Activated CD4-positive, alpha-beta T cell treated with anti-CD3 and anti-CD28 coated beads, Interleukin-2, amount 10 ng/mL, durations not matched to agents 7 days and 5 days (primary cell): ENCODE data around the gene R3HDM2. TPM values are rescaled to one million over a fixed set of nuclear protein-coding genes. Genes with fewer than 3 reads are reported as not detected.
A peak's percentile ranks its signal among the peaks of the same experiment; 100 is the strongest.

Source experiments
- CTCF ChIA-PET: fragments of 350-600 bp; sonication (Branson Sonifier 250); formaldehyde crosslinking; loops from one replicate; lab custom pipeline; 2021; ENCODE audit warnings: antibody characterized with exemption; lab: Charles Lee
- POLR2A ChIA-PET: fragments of 350-600 bp; sonication (Branson Sonifier 250); formaldehyde crosslinking; loops from one replicate; lab custom pipeline; 2021; ENCODE audit warnings: antibody characterized with exemption; lab: Charles Lee
- DNase-seq: peaks from one replicate; pipeline ENCODE4 v3.0.0-alpha.2; 2020
- H3K27ac Mint-ChIP-seq: one replicate; pipeline ENCODE4 v1.8.0; 2021; ENCODE audit warnings: mild to moderate bottlenecking, moderate library complexity, mixed read lengths
- H3K27me3 Mint-ChIP-seq: one replicate; pipeline ENCODE4 v1.8.0; 2021; ENCODE audit warnings: mixed read lengths
- H3K36me3 Mint-ChIP-seq: one replicate; pipeline ENCODE4 v1.8.0; 2021; ENCODE audit warnings: low read depth, mixed read lengths
- H3K4me1 Mint-ChIP-seq: one replicate; pipeline ENCODE4 v1.8.0; 2021; ENCODE audit warnings: mixed read lengths
- H3K4me3 Mint-ChIP-seq: one replicate; pipeline ENCODE4 v1.8.0; 2021; ENCODE audit warnings: mild to moderate bottlenecking, moderate library complexity, mixed read lengths
- H3K9me3 Mint-ChIP-seq: one replicate; pipeline ENCODE4 v1.8.0; 2021; ENCODE audit warnings: mixed read lengths
- total RNA-seq, 2 experiments: library from RNA; stranded (reverse); gene quantifications; one replicate each; pipeline ENCODE4 v1.2.3, GENCODE V29; 2021

R3HDM2 gene
- total RNA-seq, 2 experiments from 2014 or later = 71.6 to 74.5 TPM

- ChIA-PET CTCF (interaction anchor here (1.5 to 4.0 kb wide), 3 partner anchors 9 to 21 kb away, joined by 6 to 34 read pairs (median 25); partner anchors contain the start of gene SHMT2), POLR2A (no interaction called here)
- no peak overlapping the region for H3K27ac Mint-ChIP-seq
- peaks cover 81% of the 10 kb centered on the region for H3K27me3 Mint-ChIP-seq
- no peak overlapping the region for H3K4me3 Mint-ChIP-seq
- no peak for DNase-seq
- H3K4me1 Mint-ChIP-seq = peaks cover 40% of the 10 kb centered on the region
- H3K36me3 Mint-ChIP-seq = no peaks in the 10 kb centered on the region
- no peaks in the 10 kb centered on the region for H3K9me3 Mint-ChIP-seq
Observed at GRCh38 chr12:57219993-57220754, 210.7 kb downstream of the R3HDM2 start.

DNA sequence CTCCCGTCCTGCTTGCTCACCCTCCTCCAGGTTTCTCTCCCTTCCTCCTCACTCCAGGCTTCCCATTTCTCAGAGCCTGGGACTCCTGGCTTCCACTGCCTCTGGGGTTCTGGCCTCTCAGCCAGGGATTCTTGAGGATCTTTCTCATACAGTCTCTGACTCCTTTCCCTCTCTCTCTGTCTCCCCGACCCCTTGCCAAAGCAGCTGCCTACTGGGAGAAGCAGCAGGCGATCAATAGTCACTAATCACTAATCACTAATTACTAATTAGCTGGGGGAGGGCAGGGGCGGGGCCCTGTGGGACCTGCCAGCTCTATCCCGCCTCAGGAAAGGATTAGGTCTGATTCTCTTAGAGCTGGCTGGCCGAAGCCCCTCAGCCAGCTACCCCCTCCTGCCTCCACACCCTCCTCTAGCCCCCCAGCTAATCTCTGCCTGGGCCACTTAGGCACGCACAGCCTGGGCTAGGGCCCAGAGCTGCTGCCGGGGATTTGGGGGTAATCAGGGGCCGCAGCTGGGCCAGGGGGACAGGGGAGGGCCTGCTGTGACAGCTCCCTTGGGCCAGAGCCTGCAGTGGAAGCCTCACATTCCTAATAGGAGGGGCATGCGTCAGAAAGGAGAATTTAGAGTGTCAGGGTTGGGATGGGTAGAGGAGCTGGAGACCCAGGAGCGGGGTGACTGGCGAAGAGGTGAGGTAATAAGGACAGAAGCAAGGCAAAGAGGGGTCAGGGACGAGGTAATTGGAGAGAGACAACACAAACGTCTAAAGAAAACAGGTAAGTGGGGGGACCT, 211.4 kb downstream of the R3HDM2 start:
- Mint-ChIP-seq H3K9me3 (no peaks in the 10 kb centered on the region), H3K4me1 (peaks cover 42% of the 10 kb centered on the region), H3K4me3 (no peak overlapping the region), H3K36me3 (no peaks in the 10 kb centered on the region), H3K27ac (no peak overlapping the region), H3K27me3 (peaks cover 84% of the 10 kb centered on the region)
- ChIA-PET POLR2A (no interaction called here), CTCF (interaction anchor here (1.5 to 4.0 kb wide), 3 partner anchors 10 to 22 kb away, joined by 6 to 34 read pairs (median 25); partner anchors contain the start of gene SHMT2)
- DNase-seq = no peak

GRCh38 chr12:57218030-57218853, 212.6 kb downstream of the R3HDM2 start:
- peaks cover 87% of the 10 kb centered on the region for H3K27me3 Mint-ChIP-seq
- no peaks in the 10 kb centered on the region for H3K36me3 Mint-ChIP-seq
- no peaks in the 10 kb centered on the region for H3K9me3 Mint-ChIP-seq
- no peak for DNase-seq
- H3K4me3 Mint-ChIP-seq = peak overlapping the region; percentile 13
- H3K4me1 Mint-ChIP-seq = peaks cover 49% of the 10 kb centered on the region
- CTCF ChIA-PET = interaction anchor here (1.5 to 4.0 kb wide), 3 partner anchors 11 to 241 kb away, joined by 4 to 34 read pairs (median 25); partner anchors contain the start of gene SHMT2
- POLR2A ChIA-PET = no interaction called here
- no peak overlapping the region for H3K27ac Mint-ChIP-seq

DNA sequence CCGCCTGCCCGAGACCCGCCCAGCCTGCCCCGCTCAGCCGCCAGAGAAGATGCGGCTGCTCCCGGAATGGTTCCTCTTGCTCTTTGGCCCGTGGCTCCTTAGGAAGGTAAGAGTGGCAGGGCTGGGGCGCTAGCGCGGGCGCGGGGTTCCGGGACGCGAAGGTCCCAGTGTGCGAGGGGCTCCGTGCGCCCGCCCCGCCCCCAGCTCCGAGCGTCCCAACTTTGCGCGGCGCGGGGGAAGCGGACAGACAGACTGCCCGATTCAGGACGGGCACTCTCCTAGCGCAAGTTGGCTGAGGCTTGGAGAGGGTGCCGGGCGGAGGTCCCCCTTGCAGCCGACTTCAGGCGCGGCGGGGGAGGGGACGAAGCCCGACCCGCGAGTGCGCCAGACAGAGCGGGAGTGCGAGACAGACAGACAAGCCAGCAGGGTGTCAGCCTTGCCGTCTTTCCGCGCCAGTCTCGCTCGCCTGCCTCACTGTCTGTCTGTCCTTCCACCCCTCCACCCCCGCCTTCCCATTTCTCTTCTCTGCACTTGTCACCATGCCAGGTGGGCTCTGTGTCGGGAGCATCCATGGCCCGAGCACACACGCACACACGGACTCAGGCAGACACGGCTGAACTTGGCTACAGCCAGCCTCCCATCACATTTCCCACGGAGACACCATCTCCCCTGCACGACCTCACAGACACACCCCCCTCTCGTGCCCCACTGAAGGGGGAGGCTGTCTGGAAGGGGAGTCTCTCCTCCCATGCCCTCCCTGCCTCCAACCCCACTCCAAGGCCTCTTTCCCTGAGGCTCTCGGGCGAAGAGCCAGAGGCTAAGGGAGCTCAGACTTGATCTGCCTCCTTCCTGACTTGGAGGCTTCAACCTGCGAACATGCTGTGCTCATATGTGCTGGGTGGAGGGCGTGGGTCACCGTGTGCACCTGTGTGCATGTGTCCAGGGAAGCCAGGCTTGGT, 213.6 kb downstream of the R3HDM2 start:
- H3K27ac Mint-ChIP-seq = peak overlapping the region; percentile 51
- CTCF ChIA-PET = interaction anchor here (0.7 to 4.0 kb wide), 4 partner anchors 12 to 242 kb away, joined by 3 to 34 read pairs (median 14); partner anchors contain the start of gene SHMT2

GRCh38 chr12:57216014-57216911, 214.6 kb downstream of the R3HDM2 start, which contains the start of gene NXPH4:
NXPH4 (plus strand) TSS chr12:57216794; CDS start chr12:57216970, 176 bp downstream.
- H3K27ac Mint-ChIP-seq = peak within 1 kb of the TSS; percentile 51
- peaks cover 41% of the 10 kb centered on the region for H3K4me1 Mint-ChIP-seq
- ChIA-PET POLR2A (no interaction called here), CTCF (interaction anchor here (0.7 to 5.9 kb wide), 8 partner anchors 9 to 195 kb away, joined by 3 to 142 read pairs (median 20); partner anchors contain the start of gene SHMT2)
- H3K36me3 Mint-ChIP-seq = no peaks in the 10 kb centered on the region
- DNase-seq = peak; percentile 59
- peaks cover 67% of the 10 kb centered on the region for H3K27me3 Mint-ChIP-seq
- peak within 1 kb of the TSS; percentile 72 for H3K4me3 Mint-ChIP-seq
- no peaks in the 10 kb centered on the region for H3K9me3 Mint-ChIP-seq

More for the DNA sequence above, 213.6 kb downstream of the R3HDM2 start:
- Mint-ChIP-seq H3K4me3 (peak overlapping the region; percentile 72), H3K36me3 (no peaks in the 10 kb centered on the region), H3K9me3 (no peaks in the 10 kb centered on the region), H3K27me3 (peaks cover 77% of the 10 kb centered on the region), H3K4me1 (peaks cover 45% of the 10 kb centered on the region)
- no peak for DNase-seq
- POLR2A ChIA-PET = no interaction called here

- peaks cover 61% of the 10 kb centered on the region for H3K27me3 Mint-ChIP-seq
- H3K27ac Mint-ChIP-seq = peak overlapping the region; percentile 39
- ChIA-PET POLR2A (no interaction called here), CTCF (interaction anchor here (0.7 to 5.9 kb wide), 6 partner anchors 10 to 194 kb away, joined by 3 to 142 read pairs (median 25); partner anchors contain the start of gene SHMT2)
- H3K4me3 Mint-ChIP-seq = peak overlapping the region; percentile 66
- H3K36me3 Mint-ChIP-seq = no peaks in the 10 kb centered on the region
- peak; percentile 48 for DNase-seq
- H3K4me1 Mint-ChIP-seq = peaks cover 39% of the 10 kb centered on the region
- no peaks in the 10 kb centered on the region for H3K9me3 Mint-ChIP-seq
Observed at GRCh38 chr12:57215668-57216013, 215.2 kb downstream of the R3HDM2 start.

GRCh38 chr12:57215065-57215464, 215.8 kb downstream of the R3HDM2 start:
- ChIA-PET CTCF (interaction anchor here (0.9 to 5.9 kb wide), 8 partner anchors 10 to 244 kb away, joined by 3 to 142 read pairs (median 5); partner anchors contain the start of genes GLI1 and SHMT2), POLR2A (no interaction called here)
- Mint-ChIP-seq H3K27me3 (peaks cover 59% of the 10 kb centered on the region), H3K4me1 (peaks cover 39% of the 10 kb centered on the region), H3K27ac (no peak overlapping the region), H3K36me3 (no peaks in the 10 kb centered on the region), H3K9me3 (no peaks in the 10 kb centered on the region), H3K4me3 (no peak overlapping the region)
- DNase-seq = no peak

DNA sequence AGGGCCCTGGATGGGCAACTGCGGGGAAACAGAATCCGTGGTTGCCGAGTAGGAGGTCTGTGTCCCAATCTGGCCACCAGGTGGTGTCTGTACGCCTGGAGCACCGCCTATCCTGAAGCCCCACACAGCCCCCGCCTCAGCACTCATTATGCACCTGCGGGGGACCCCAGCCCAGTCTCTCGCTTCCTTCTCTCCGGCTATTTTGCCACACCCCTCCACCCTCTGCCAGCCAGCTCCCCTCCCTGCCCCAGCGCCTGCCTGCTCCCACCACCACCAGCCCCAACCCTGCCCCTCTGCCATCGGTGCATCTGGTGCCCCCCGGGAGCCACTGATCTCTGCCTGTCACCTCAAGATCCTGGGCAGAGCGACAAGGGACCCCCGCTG, 216.5 kb downstream of the R3HDM2 start:
- no peak overlapping the region for H3K4me3 Mint-ChIP-seq
- POLR2A ChIA-PET = interaction anchor here (1.2 kb wide), 1 partner anchor 29 kb away, joined by 14 read pairs; no protein-coding TSS in a partner anchor
- peaks cover 53% of the 10 kb centered on the region for H3K27me3 Mint-ChIP-seq

DNA sequence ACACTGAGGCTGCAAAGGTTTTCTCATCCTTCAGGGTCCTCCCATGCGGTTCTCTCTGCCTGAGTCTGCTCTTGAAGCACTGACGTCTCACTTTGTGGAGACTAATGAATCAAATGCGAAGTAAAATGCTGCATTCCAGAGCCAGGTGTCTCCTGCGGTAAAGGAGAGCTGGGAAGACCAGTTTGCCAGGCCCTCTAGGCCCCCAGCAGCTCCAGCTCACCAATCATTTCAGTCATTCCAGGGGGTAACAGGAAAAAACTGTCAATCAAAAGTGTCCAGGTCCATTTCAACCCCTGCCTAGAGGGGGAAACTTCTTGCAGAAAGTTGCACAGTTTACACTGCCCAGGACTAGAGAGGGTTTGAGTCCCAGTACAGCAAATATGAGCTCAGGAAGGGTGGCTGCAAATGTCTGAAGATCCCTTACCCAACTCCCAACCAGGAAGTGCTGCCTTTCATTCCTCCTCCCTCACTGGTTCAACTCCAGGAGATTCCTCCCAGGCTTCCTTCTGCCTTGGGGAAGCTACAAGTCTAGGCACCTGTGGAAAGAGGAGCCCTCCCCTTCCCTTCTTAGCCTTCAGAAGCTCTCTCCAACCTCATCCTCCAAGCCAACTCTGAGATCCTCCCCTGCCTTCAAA, 217.0 kb downstream of the R3HDM2 start:
- peaks cover 39% of the 10 kb centered on the region for H3K4me1 Mint-ChIP-seq
- POLR2A ChIA-PET = interaction anchor here (0.5 to 1.2 kb wide), 2 partner anchors 27 to 29 kb away, joined by 5 to 14 read pairs; no protein-coding TSS in a partner anchor

More for the DNA sequence above, 216.5 kb downstream of the R3HDM2 start:
- Mint-ChIP-seq H3K4me1 (peaks cover 39% of the 10 kb centered on the region), H3K27ac (no peak overlapping the region), H3K36me3 (no peaks in the 10 kb centered on the region), H3K9me3 (no peaks in the 10 kb centered on the region)
- peak; percentile 76 for DNase-seq
- CTCF ChIA-PET = interaction anchor here (0.7 to 5.9 kb wide), 16 partner anchors 11 to 246 kb away, joined by 3 to 142 read pairs (median 4); partner anchors contain the start of genes GLI1, LRP1 and SHMT2

More for the DNA sequence above, 217.0 kb downstream of the R3HDM2 start:
- peaks cover 48% of the 10 kb centered on the region for H3K27me3 Mint-ChIP-seq
- H3K9me3 Mint-ChIP-seq = no peaks in the 10 kb centered on the region
- H3K36me3 Mint-ChIP-seq = no peaks in the 10 kb centered on the region
- CTCF ChIA-PET = interaction anchor here (0.6 to 5.9 kb wide), 18 partner anchors 12 to 704 kb away, joined by 3 to 142 read pairs (median 4); partner anchors contain the start of genes LRP1 and SHMT2
- no peak for DNase-seq
- H3K4me3 Mint-ChIP-seq = no peak overlapping the region
- no peak overlapping the region for H3K27ac Mint-ChIP-seq
